PC-9 (cell line): ENCODE data around the gene TADA2B.

Experiments used
- EZH2 ChIP-seq: fragments of 200-600 bp; sonication (generic); IDR thresholded peaks from 2 replicates; pipeline ENCODE4 v1.8.0; 2017; ENCODE audit warnings: antibody characterized with exemption, low read depth
- TF ChIP-seq, protein P1 (sequence below): fragments of 200-600 bp; sonication (generic); conservative IDR thresholded peaks from 2 replicates; pipeline ENCODE4 v1.6.1; 2017; ENCODE audit warnings: mixed run types, antibody characterized with exemption, mild to moderate bottlenecking, moderate library complexity

DNA sequence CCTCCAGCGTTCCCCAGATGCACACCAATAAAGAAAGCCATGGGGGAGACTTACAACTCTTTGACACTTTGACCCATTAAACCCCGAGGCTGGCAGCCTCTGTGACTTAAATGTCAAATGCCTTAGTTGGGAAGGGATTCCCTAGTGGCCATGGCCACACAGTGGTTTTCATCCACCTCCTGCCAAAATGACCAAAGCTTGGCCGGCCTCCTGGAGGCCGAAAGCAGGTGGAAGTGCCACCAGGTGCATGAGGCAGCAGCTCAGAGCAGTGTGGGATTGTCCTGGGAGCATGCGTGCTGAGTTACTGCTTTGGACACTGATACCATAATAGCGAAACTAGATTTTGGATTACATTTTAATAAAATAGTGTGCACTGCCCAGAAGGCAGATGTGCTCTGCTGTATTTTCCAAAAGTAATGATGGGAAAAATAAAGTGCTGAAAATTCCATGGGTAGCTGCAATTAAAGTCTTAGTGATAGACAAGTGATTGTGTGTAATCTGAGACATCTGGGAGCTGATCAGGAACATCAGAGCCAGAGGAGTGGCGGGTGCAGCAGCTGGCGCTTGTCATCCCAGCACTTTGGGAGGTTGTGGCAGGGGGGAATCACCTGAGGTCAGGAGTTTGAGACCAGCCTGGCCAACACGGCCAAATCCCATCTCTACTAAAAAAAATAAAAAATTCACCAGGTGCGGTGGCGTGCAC lies 39.8 kb upstream of the TADA2B start:
- TF ChIP-seq, protein P1, sequence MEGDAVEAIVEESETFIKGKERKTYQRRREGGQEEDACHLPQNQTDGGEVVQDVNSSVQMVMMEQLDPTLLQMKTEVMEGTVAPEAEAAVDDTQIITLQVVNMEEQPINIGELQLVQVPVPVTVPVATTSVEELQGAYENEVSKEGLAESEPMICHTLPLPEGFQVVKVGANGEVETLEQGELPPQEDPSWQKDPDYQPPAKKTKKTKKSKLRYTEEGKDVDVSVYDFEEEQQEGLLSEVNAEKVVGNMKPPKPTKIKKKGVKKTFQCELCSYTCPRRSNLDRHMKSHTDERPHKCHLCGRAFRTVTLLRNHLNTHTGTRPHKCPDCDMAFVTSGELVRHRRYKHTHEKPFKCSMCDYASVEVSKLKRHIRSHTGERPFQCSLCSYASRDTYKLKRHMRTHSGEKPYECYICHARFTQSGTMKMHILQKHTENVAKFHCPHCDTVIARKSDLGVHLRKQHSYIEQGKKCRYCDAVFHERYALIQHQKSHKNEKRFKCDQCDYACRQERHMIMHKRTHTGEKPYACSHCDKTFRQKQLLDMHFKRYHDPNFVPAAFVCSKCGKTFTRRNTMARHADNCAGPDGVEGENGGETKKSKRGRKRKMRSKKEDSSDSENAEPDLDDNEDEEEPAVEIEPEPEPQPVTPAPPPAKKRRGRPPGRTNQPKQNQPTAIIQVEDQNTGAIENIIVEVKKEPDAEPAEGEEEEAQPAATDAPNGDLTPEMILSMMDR: no peak
- TF ChIP-seq EZH2: no peak
